BE2C (cell line): Measurements from ENCODE around the gene KRT23.

Source experiments
- DNase-seq: peaks from one replicate; pipeline ENCODE4 v3.0.0-alpha.2; 2020
- H3K27me3 ChIP-seq: fragments of 250-450 bp; sonication (Bioruptor Pico); 2 replicates; pipeline ENCODE4 v1.5.1; 2020; ENCODE audit warnings: mild to moderate bottlenecking
- H3K36me3 ChIP-seq: fragments of 250-450 bp; sonication (Bioruptor Pico); 2 replicates; pipeline ENCODE4 v1.5.1; 2020; ENCODE audit warnings: mild to moderate bottlenecking
- H3K4me1 ChIP-seq: fragments of 250-450 bp; sonication (Bioruptor Pico); 2 replicates; pipeline ENCODE4 v1.5.1; 2020
- H3K4me3 ChIP-seq: 2 replicates; pipeline ENCODE4 v1.5.1; 2011; ENCODE audit warnings: low read depth, low read length
- H3K9me3 ChIP-seq: fragments of 250-450 bp; sonication (Bioruptor Pico); 2 replicates; pipeline ENCODE4 v1.5.1; 2020
- CTCF ChIP-seq: IDR thresholded peaks from 2 replicates; pipeline ENCODE4 v1.5.1; 2012; ENCODE audit warnings: mild to moderate bottlenecking, low read depth, low read length

The KRT23 gene

GRCh38 chr17:40883031-40883430, 54.4 kb downstream of the KRT23 start:
- no peaks in the 10 kb centered on the region; the same call in 1 of the 2 replicates for H3K9me3 ChIP-seq
- no peaks in the 10 kb centered on the region for H3K36me3 ChIP-seq
- H3K4me3 ChIP-seq = no peak overlapping the region
- no peaks in the 10 kb centered on the region for H3K4me1 ChIP-seq
- no peak for TF ChIP-seq CTCF
- DNase-seq = no peak
- H3K27me3 ChIP-seq = peaks cover 51% of the 10 kb centered on the region

GRCh38 chr17:40879026-40879425, 58.4 kb downstream of the KRT23 start:
- no peak overlapping the region for H3K4me3 ChIP-seq
- no peaks in the 10 kb centered on the region; the same call in 1 of the 2 replicates for H3K9me3 ChIP-seq
- no peaks in the 10 kb centered on the region for H3K36me3 ChIP-seq
- H3K27me3 ChIP-seq = peaks cover 21% of the 10 kb centered on the region
- DNase-seq = no peak
- no peaks in the 10 kb centered on the region for H3K4me1 ChIP-seq
- no peak for TF ChIP-seq CTCF

GRCh38 chr17:40878044-40878443, 59.4 kb downstream of the KRT23 start:
- no peak overlapping the region for H3K4me3 ChIP-seq
- H3K9me3 ChIP-seq = no peaks in the 10 kb centered on the region; the same call in 1 of the 2 replicates
- H3K27me3 ChIP-seq = peaks cover 18% of the 10 kb centered on the region
- H3K4me1 ChIP-seq = no peaks in the 10 kb centered on the region
- no peak for TF ChIP-seq CTCF
- DNase-seq = no peak
- no peaks in the 10 kb centered on the region for H3K36me3 ChIP-seq

- Histone ChIP-seq H3K36me3 (no peaks in the 10 kb centered on the region), H3K9me3 (no peaks in the 10 kb centered on the region), H3K4me3 (no peak overlapping the region), H3K4me1 (no peaks in the 10 kb centered on the region), H3K27me3 (peaks cover 37% of the 10 kb centered on the region)
- no peak for DNase-seq
- no peak for TF ChIP-seq CTCF
Observed at GRCh38 chr17:40873801-40874200, 63.6 kb downstream of the KRT23 start.

GRCh38 chr17:40873255-40873654, 64.2 kb downstream of the KRT23 start:
- no peak for DNase-seq
- peaks cover 37% of the 10 kb centered on the region for H3K27me3 ChIP-seq
- no peaks in the 10 kb centered on the region for H3K36me3 ChIP-seq
- TF ChIP-seq CTCF = no peak
- no peaks in the 10 kb centered on the region for H3K4me1 ChIP-seq
- no peaks in the 10 kb centered on the region for H3K9me3 ChIP-seq
- no peak overlapping the region for H3K4me3 ChIP-seq
